HepG2 (cell line): ENCODE results near the gene MAP3K19. TPM values are rescaled to one million over a fixed set of nuclear protein-coding genes. Genes with fewer than 3 reads are reported as not detected.

ENCODE experiments used
- BRD4 ChIP-seq: sonication (generic); formaldehyde crosslinking; IDR thresholded peaks from 2 replicates; pipeline ENCODE4 v1.4.0; 2020; ENCODE audit warnings: missing genetic modification reagents
- EP300 ChIP-seq, 3 experiments: sonication (generic) in 1 of 3; formaldehyde crosslinking in 1 of 3; IDR thresholded peaks; 2 replicates each; pipeline versions ENCODE4 v1.5.1 to v1.6.1; 2011 to 2020; ENCODE audit warnings: low read depth in 2 of 3, low read length in 2 of 3, borderline replicate concordance in 1 of 3, improper control_type of control experiment in 1 of 3, mild to moderate bottlenecking in 1 of 3, missing genetic modification reagents in 1 of 3, moderate library complexity in 1 of 3
- FOXJ3 ChIP-seq: sonication (generic); formaldehyde crosslinking; IDR thresholded peaks from 2 replicates; pipeline ENCODE4 v1.4.0; 2020; ENCODE audit warnings: missing genetic modification reagents, mild to moderate bottlenecking, borderline replicate concordance
- GATAD2A ChIP-seq: IDR thresholded peaks from 2 replicates; pipeline ENCODE4 v1.6.1; 2016
- KDM6A ChIP-seq: IDR thresholded peaks from 2 replicates; pipeline ENCODE4 v1.6.1; 2016; ENCODE audit warnings: low read depth
- NCOA2 ChIP-seq: sonication (generic); formaldehyde crosslinking; IDR thresholded peaks from 2 replicates; pipeline ENCODE4 v1.8.0; 2022; ENCODE audit warnings: inconsistent platforms
- NRL ChIP-seq: sonication (generic); formaldehyde crosslinking; IDR thresholded peaks from 2 replicates; pipeline ENCODE4 v1.5.0; 2020; ENCODE audit warnings: missing genetic modification reagents, mild to moderate bottlenecking, moderate library complexity, borderline replicate concordance
- SAP130 ChIP-seq: IDR thresholded peaks from 2 replicates; pipeline ENCODE4 v1.6.1; 2016; ENCODE audit warnings: low read depth
- TMF1 ChIP-seq: sonication (generic); formaldehyde crosslinking; IDR thresholded peaks from 2 replicates; pipeline ENCODE4 v1.8.1; 2022; ENCODE audit warnings: low read depth, missing genetic modification reagents
- YEATS2 ChIP-seq: sonication (generic); formaldehyde crosslinking; IDR thresholded peaks from 2 replicates; pipeline ENCODE4 v1.4.0; 2020; ENCODE audit warnings: missing genetic modification reagents, borderline replicate concordance
- ZNF225 ChIP-seq: sonication (generic); formaldehyde crosslinking; IDR thresholded peaks from 2 replicates; pipeline ENCODE4 v1.4.0; 2020; ENCODE audit warnings: mild to moderate bottlenecking, missing genetic modification reagents
- ZNF234 ChIP-seq: sonication (generic); formaldehyde crosslinking; conservative IDR thresholded peaks from 2 replicates; pipeline ENCODE4 v1.5.1; 2020; ENCODE audit warnings: mild to moderate bottlenecking, missing genetic modification reagents
- polyA plus RNA-seq, 8 experiments: library from polyadenylated mRNA; depleted of rRNA in 3 of 8; stranded (reverse) in 7 of 8; unstranded in 1 of 8; fragments of >200 nt; fragmentation: Illumina TruSeq in 4 of 8; extraction: Trizol in 4 of 8; gene quantifications; 2 replicates each; pipeline versions ENCODE4 v1.2.1 to v1.2.3, GENCODE V29; 2011 to 2016; ENCODE audit warnings: low read depth in 4 of 8, missing spikeins in 1 of 8, mixed read lengths in 1 of 8; ENCODE audit not compliant: insufficient read depth in 1 of 8
- total RNA-seq, 5 experiments: library from RNA; depleted of rRNA; stranded (reverse); fragments of >200 nt; fragmentation: Illumina TruSeq; extraction: Trizol; gene quantifications; 2 replicates each; pipeline ENCODE4 v1.2.3, GENCODE V29; 2016; ENCODE audit warnings: low read depth in 1 of 5
- TF ChIP-seq, protein P1 (sequence below): IDR thresholded peaks from 2 replicates; pipeline ENCODE4 v1.4.0; 2020; ENCODE audit warnings: mild to moderate bottlenecking, missing genetic modification reagents
- TF ChIP-seq, protein P2 (sequence below): sonication (generic); formaldehyde crosslinking; IDR thresholded peaks from 2 replicates; pipeline ENCODE4 v1.4.0; 2020; ENCODE audit warnings: mild to moderate bottlenecking, missing genetic modification reagents
- TF ChIP-seq, protein P3 (sequence below): sonication (generic); formaldehyde crosslinking; conservative IDR thresholded peaks from 2 replicates; pipeline ENCODE4 v1.5.0; 2020; ENCODE audit warnings: missing genetic modification reagents
- TF ChIP-seq, protein P4 (sequence below): sonication (generic); formaldehyde crosslinking; IDR thresholded peaks from 2 replicates; pipeline ENCODE4 v1.5.1; 2020; ENCODE audit warnings: missing genetic modification reagents, mild to moderate bottlenecking, borderline replicate concordance
- TF ChIP-seq, protein P5 (sequence below): sonication (generic); formaldehyde crosslinking; IDR thresholded peaks from 2 replicates; pipeline ENCODE4 v1.4.0; 2020; ENCODE audit warnings: missing genetic modification reagents

MAP3K19 gene
- total and polyA plus RNA-seq, 2 of the 13 experiments (the other 11 are each of a cell fraction or from before 2014, with no cell fraction given), result not detected

DNA sequence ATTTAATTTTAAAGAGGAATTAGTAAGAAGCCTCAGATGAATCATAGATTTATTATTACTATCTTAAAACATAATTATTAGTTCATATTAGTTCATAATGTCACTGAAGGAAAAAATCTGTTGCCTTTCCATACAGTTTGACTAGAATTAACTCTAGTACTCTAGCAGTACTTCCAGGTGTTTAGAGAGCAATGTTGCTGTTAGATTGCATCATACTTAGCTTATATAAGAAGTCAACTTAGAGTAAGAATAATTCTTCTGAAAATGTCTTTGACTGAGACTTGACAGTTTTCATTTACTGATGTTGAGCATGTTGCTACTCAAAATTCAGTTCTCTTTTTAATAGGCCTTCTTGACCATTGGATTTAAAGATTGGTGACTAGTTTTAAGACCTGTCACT lies 9.5 kb upstream of the MAP3K19 start (continued):
- TF ChIP-seq, protein P1, sequence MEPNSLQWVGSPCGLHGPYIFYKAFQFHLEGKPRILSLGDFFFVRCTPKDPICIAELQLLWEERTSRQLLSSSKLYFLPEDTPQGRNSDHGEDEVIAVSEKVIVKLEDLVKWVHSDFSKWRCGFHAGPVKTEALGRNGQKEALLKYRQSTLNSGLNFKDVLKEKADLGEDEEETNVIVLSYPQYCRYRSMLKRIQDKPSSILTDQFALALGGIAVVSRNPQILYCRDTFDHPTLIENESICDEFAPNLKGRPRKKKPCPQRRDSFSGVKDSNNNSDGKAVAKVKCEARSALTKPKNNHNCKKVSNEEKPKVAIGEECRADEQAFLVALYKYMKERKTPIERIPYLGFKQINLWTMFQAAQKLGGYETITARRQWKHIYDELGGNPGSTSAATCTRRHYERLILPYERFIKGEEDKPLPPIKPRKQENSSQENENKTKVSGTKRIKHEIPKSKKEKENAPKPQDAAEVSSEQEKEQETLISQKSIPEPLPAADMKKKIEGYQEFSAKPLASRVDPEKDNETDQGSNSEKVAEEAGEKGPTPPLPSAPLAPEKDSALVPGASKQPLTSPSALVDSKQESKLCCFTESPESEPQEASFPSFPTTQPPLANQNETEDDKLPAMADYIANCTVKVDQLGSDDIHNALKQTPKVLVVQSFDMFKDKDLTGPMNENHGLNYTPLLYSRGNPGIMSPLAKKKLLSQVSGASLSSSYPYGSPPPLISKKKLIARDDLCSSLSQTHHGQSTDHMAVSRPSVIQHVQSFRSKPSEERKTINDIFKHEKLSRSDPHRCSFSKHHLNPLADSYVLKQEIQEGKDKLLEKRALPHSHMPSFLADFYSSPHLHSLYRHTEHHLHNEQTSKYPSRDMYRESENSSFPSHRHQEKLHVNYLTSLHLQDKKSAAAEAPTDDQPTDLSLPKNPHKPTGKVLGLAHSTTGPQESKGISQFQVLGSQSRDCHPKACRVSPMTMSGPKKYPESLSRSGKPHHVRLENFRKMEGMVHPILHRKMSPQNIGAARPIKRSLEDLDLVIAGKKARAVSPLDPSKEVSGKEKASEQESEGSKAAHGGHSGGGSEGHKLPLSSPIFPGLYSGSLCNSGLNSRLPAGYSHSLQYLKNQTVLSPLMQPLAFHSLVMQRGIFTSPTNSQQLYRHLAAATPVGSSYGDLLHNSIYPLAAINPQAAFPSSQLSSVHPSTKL (CRISPR knock-in tag), result 0 out of 2 replicates have a peak, but pooled peaks have one; percentile 30
- TF ChIP-seq, protein P2, sequence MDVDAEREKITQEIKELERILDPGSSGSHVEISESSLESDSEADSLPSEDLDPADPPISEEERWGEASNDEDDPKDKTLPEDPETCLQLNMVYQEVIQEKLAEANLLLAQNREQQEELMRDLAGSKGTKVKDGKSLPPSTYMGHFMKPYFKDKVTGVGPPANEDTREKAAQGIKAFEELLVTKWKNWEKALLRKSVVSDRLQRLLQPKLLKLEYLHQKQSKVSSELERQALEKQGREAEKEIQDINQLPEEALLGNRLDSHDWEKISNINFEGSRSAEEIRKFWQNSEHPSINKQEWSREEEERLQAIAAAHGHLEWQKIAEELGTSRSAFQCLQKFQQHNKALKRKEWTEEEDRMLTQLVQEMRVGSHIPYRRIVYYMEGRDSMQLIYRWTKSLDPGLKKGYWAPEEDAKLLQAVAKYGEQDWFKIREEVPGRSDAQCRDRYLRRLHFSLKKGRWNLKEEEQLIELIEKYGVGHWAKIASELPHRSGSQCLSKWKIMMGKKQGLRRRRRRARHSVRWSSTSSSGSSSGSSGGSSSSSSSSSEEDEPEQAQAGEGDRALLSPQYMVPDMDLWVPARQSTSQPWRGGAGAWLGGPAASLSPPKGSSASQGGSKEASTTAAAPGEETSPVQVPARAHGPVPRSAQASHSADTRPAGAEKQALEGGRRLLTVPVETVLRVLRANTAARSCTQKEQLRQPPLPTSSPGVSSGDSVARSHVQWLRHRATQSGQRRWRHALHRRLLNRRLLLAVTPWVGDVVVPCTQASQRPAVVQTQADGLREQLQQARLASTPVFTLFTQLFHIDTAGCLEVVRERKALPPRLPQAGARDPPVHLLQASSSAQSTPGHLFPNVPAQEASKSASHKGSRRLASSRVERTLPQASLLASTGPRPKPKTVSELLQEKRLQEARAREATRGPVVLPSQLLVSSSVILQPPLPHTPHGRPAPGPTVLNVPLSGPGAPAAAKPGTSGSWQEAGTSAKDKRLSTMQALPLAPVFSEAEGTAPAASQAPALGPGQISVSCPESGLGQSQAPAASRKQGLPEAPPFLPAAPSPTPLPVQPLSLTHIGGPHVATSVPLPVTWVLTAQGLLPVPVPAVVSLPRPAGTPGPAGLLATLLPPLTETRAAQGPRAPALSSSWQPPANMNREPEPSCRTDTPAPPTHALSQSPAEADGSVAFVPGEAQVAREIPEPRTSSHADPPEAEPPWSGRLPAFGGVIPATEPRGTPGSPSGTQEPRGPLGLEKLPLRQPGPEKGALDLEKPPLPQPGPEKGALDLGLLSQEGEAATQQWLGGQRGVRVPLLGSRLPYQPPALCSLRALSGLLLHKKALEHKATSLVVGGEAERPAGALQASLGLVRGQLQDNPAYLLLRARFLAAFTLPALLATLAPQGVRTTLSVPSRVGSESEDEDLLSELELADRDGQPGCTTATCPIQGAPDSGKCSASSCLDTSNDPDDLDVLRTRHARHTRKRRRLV, result no peak
- 0 out of 2 replicates have a peak, but pooled peaks have one; percentile 53 for TF ChIP-seq FOXJ3 (CRISPR knock-in tag)
- TF ChIP-seq, protein P3, sequence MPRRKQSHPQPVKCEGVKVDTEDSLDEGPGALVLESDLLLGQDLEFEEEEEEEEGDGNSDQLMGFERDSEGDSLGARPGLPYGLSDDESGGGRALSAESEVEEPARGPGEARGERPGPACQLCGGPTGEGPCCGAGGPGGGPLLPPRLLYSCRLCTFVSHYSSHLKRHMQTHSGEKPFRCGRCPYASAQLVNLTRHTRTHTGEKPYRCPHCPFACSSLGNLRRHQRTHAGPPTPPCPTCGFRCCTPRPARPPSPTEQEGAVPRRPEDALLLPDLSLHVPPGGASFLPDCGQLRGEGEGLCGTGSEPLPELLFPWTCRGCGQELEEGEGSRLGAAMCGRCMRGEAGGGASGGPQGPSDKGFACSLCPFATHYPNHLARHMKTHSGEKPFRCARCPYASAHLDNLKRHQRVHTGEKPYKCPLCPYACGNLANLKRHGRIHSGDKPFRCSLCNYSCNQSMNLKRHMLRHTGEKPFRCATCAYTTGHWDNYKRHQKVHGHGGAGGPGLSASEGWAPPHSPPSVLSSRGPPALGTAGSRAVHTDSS (CRISPR knock-in tag), result no peak
- TF ChIP-seq KDM6A (CRISPR knock-in tag), result no peak
- no peak for TF ChIP-seq YEATS2 (CRISPR knock-in tag)
- TF ChIP-seq ZNF225 (CRISPR knock-in tag), result no peak
- TF ChIP-seq EP300 (IDR thresholded peaks at IDR 0.05; ENCODE audit: low read depth in 2 of 2, low read length in 2 of 2), result peak in 1 of 2 experiments; percentile 9; a peak in 1 of 4 replicates
- no peak for TF ChIP-seq EP300 (CRISPR knock-in tag; IDR thresholded peaks at IDR 0.05; ENCODE audit: borderline replicate concordance)
- peak; percentile 35; the same call in 1 of the 2 replicates for TF ChIP-seq SAP130
- TF ChIP-seq GATAD2A, result peak; percentile 84
- no peak for TF ChIP-seq NCOA2 (CRISPR knock-in tag)
- TF ChIP-seq ZNF234 (CRISPR knock-in tag), result no peak
- TF ChIP-seq, protein P4, sequence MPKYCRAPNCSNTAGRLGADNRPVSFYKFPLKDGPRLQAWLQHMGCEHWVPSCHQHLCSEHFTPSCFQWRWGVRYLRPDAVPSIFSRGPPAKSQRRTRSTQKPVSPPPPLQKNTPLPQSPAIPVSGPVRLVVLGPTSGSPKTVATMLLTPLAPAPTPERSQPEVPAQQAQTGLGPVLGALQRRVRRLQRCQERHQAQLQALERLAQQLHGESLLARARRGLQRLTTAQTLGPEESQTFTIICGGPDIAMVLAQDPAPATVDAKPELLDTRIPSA (CRISPR knock-in tag), result no peak
- TF ChIP-seq, protein P5, sequence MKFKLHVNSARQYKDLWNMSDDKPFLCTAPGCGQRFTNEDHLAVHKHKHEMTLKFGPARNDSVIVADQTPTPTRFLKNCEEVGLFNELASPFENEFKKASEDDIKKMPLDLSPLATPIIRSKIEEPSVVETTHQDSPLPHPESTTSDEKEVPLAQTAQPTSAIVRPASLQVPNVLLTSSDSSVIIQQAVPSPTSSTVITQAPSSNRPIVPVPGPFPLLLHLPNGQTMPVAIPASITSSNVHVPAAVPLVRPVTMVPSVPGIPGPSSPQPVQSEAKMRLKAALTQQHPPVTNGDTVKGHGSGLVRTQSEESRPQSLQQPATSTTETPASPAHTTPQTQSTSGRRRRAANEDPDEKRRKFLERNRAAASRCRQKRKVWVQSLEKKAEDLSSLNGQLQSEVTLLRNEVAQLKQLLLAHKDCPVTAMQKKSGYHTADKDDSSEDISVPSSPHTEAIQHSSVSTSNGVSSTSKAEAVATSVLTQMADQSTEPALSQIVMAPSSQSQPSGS (CRISPR knock-in tag), result no peak
- no peak for TF ChIP-seq TMF1
- no peak for TF ChIP-seq NRL
- no peak for TF ChIP-seq BRD4 (CRISPR knock-in tag)
